NCI-H82 (cell line): ENCODE results near the gene LSS.
A peak's percentile ranks its signal among the peaks of the same experiment; 100 is the strongest.

Source experiments
- DNase-seq: peaks from one replicate; lab custom pipeline; 2025; lab: John Stamatoyannopoulos, UW

The LSS gene

DNA sequence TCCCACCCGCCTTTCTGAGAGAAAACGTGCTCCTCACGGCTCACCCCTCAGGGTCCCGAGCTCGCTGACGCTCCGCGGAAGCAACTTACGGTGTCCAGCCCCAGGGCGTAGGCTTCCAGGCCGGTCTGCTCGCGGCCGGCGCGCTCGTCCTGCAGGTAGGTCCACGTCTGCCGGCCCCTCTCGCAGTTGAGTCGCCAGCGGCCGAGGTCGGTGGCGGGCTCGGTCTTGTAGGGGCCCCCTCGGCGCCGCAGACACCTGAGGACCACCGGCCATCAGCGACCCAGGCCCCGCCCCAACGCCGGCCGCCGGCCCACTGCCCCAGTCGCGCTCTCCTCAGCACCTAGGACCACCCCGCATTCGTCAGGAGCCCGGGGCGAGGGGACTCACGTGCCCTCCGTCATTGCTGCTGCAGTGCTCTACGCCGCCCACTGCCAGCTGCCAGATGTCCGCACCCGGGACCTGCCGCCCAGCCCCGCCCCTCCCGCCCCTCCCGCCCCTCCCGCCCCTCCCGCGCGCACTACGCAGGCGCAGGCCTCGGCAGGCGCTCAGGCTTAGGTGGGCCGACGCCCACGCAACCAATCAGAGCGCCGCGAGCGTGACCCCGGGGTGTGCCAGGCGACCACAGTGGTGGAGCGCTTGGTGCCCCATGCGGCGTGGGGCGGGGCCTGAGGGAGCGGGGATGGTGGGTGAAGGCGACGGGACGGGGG, at the start of gene LSS:
LSS (minus strand) TSS at position 430 of the 707 bp plus-strand sequence; CDS start at position 401, 29 bp downstream.
- DNase-seq, result peak; percentile 99

DNA sequence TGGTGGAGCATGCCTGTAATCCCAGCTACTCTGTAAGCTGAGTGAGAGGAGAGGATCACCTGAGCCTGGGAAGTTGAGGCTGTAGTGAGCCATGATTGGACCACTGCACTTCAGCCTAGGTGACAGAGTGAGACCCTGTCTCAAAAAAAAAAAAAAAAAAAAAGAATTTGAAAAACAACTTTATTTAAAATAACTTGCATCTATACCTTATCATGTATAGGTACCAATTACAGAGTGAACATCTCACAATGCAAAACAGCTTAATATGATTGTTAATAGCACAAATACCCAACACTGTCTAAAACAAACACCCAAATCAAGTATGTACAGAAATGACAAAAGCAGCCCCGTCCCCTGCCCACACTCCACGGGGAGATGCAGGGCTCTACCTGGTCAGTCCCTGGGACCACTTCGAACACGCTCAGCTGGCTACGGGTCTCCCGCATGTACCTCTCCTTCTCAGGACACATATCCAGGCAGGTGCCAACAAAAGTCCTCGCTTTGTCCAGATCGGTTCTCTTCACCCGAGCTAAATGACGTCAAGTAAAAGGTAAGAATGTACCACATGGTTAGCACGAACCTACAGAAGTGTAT, 46.3 kb upstream of the LSS start:
- DNase-seq, result no peak

- DNase-seq, result no peak
Measured at GRCh38 chr21:46273341-46273740, 44.8 kb upstream of the LSS start.

GRCh38 chr21:46269466-46269865, 40.9 kb upstream of the LSS start:
- no peak for DNase-seq

GRCh38 chr21:46268371-46268770, 39.8 kb upstream of the LSS start:
- no peak for DNase-seq

GRCh38 chr21:46266946-46267345, 38.4 kb upstream of the LSS start:
- no peak for DNase-seq

DNA sequence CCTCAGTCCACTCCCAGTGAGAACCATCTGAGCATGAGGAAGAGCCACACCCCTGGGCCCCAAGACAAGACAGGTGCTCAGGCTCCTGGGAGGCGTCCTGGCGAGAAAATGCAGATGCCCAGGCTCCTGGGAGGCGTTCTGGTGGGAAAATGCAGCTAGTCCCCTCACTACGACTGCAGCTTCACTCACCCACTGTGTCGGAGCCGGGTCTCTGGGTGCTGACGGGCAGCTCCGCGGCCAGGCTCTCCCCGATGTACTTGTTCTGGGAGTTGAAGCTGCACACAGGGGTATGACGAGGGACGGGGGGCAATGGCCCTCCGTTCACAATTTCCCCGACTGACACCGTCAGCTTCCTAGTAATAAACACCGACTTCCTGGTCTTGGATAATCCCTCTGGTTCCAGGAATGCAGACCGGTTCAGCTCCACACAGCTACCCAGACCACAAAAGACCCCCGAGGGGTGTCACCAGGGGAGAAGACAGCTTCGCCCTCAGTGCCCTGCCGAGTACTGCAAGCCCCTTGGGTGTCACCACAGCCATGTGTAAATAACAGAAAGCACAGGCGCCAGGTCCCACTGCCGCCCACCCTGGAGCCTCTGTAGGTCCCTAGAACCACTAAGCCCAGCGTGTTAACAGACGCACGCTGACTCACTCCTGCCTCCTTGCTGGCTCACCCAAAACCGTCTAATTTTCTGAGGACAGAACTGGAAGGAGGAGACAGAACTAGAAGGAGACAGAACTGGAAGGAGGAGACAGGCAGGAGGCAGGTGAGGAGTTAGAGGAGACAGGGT, 37.4 kb upstream of the LSS start:
- no peak for DNase-seq

DNA sequence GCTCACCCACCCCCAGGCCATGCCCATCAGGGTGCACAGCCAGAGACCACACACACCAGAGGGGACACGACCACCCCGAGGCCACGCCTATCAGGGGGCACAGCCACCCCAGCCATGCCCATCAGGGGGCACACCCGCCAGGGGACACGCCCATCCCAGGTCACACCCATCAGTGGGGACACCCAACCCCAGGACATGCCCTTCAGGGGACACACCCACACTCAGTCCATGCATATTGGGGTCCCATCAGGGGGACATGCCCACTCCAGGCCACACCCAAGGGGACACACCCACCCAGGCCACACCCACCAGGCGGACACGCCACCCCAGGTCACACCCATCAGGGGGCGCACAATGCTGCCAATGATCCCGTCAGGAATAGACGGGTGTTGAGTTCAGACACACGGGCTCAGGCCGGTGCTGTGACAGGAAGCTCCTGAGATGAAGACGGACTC, 36.1 kb upstream of the LSS start:
- DNase-seq, result peak; percentile 17

DNA sequence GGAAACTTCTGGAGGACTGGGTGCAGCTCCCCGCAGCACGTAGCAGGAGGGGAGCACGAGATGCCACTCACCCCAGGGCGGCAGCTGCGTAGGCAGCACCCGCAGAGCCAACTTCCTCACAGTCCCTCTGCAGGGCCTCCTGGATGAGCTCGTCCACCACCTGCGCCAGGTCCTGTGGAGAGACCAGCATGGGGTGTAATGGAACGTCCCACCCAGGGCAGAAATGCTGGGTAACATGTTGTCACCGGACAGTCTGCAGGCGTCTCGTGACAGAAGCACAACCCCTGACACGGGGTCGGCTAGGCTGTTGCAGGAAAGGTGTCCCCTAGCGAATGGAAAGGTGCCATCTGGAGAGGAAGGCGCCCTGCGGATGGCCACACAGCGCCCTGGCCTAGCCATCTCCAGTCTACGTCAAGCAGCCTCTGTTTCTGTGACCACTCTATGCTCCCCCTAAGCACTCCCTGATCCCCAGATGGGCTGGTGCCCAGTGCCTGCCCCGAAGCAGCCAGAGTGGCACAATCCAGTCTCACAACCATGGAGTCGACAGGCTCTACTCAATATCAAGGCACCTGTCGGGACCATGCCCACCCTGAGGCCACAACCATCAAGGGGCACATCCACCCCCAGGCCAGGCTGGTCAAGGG, 35.6 kb upstream of the LSS start:
- no peak for DNase-seq

GRCh38 chr21:46256501-46256994, 28.0 kb upstream of the LSS start:
- DNase-seq, result no peak

- no peak for DNase-seq
Measured at GRCh38 chr21:46255758-46256337, 27.3 kb upstream of the LSS start.

GRCh38 chr21:46255166-46255565, 26.6 kb upstream of the LSS start:
- no peak for DNase-seq

DNA sequence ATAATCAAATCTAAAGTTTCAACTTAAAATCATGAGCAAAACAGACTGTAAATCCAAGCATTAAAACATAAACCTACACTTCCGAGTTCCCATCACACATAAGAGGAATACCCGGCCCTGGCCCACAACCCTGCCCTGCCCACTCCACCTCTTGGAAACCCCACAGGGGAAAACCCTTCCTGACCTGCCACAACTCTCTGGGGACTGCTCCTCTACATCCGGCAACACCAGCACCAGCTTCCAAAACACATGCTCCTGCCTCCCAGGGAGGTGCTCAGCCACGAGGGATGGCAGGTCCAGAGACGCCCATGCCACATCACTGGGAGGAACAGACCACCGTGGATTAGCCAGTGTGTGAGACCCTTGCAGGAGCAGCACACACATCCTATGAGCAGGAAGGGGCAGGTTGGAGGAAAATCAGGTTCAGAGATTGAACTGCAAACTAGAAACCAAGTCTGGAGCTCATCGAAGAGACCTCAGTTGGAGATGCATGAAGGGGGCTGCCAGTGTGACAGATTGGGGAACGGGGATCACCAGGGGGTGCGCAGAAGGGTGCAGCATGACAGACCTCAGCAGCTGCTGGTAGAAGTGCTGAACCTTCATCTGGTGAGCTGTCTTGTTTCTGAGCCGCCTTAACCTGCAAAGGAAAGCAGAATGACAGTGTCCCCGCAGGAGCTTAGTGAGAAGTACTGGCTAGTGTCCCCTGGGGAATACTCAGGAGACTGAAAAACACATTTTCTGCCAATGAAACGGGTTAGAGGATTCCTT, 25.8 kb upstream of the LSS start:
- DNase-seq, result no peak

DNA sequence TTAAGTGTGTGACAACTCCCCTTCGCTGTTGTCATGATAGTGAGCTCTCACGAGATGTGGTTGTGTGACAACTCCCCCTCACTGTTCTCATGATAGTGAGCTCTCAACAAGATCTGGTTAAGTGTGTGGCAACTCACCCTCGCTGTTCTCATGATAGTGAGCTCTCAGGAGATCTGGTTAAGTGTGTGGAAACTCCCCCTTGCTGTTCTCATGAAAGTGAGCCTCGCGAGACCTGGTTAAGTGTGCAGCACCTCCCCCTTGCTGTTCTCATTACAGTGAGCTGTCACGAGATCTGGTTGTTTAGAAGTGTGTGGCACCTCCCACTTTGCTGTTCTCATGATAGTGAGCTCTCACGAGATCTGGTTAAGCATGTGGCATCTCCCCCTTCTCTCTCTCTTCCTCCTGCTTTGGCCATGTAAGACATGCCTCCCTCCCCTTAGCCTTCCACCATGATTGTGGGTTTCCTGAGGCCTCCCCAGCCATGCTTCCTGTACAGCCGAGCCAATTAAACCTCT, 25.1 kb upstream of the LSS start:
- DNase-seq, result peak; percentile 24

DNA sequence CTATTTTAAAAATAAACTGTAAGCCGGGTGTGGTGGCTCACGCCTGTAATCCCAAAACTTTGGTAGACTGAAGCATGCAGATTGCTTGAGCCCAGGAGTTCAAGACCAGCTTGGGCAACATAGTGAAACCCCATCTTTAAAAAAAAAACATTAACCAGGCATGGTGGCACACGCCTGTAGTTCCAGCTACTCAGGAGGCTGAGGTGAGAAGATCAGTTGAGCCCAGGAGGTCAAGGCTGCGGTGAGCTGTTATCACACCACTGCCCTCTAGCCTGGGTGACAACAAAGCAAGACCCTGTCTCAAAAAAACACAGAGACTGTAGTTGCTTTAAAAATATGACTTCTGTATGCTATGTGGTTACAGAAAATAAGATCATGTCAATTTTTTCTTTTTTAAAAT, 24.3 kb upstream of the LSS start:
- DNase-seq, result no peak

DNA sequence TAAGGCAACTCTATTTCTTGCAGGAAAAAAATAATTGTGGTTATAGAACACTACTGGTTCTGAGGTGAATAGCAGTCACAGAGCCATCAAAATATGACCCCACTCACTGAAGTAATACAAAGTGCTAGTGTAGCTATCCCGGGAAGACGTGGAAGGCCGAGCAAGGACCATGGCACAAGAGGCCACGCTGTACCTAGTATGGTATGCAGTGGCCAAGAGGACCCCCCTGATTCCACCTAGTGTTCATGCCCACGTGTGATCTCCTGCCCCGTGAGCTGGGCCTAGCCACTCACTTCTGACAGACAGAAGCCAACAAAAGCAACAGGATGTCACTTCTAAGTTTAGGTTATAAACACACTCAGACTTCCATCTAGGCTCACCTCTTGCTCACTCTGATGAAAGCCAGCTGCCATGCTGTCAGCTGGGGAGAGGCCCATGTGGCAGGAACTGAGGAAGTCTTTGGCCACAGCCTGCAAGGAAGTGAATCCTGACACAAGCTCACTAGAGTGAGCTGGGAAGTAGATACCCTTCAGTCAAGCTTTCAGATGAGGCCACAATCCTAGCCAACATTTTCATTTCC, 21.7 kb upstream of the LSS start:
- DNase-seq, result no peak

DNA sequence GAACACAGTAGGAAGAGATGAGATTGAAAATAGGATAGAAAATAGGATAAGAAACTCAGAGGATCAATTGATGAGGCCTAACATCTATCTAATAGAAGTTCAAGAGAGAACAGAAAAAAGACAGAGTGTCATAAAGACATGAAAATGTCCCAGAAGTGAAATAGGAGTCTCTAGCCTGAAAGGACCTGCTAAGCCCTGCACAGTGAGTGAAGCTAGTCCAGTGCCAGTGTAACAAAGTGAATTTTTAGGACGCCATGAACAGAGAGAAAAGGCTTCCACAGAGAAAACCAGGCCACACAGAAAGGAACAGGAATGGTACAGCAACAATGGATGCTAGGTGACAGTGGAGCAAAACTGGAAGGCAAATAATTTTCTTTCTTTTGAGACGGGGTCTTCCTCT, 20.3 kb upstream of the LSS start:
- DNase-seq, result no peak

DNA sequence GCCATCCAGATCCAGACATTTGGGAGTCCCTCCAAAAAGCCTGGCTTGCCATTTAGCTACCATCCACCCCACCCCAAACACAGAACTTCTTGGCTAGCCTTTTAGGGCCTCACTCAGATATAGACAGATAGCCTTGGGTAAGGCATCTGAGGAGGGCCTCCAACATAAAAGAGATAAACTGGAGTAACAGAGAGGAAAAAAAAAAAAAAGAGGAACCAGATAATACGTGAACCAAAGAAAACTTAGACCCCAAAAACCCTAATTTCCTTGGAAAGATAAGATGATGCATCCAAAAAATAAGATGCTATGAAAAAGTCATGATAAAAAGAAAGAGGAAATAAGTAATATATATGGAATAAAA, 19.8 kb upstream of the LSS start:
- DNase-seq, result no peak

DNA sequence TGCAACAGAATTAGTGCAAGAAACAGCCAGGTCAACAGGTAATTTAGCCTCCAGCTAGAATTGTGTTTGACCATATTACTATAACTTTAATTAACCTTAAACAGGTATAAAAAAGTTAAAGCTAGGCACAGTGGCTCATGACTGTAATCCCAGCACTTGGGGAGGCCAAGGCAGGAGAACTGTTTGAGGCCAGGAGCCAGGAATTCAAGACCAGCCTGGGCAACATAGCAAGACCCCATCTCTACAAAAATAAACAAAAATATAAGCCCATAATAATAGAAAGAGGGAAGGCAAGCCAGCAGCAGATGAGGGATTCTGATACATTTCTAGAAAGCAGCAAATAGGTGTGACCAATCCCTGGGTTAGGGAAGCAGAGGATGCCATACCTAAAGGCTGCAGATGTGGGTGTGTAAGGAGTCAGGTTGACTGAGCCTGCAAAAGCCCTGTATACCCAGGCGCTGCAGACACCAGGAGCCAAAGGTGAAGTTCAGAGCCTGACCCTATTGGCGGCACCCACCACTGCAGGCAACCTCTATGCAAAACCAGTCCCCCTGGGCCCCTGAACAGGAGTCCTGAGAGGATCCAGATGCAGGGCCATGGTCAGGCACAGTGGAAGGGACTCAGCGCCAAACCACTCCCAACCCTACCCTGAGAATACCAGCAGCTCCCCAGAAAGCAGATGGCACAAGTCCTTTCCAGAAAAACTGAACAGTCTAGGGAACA, 19.3 kb upstream of the LSS start:
- DNase-seq, result no peak

GRCh38 chr21:46246345-46246744, 17.8 kb upstream of the LSS start:
- no peak for DNase-seq
